GM19438 (cell line): ENCODE results near the gene HOGA1.
"Not testable (repeated sequence)": the region's sequence is repeated elsewhere in the genome, so short reads cannot be mapped to it uniquely, and the experiment has no call there.

Experiments used
- ATAC-seq: cut with Tn5 transposase; IDR thresholded peaks from one replicate; pipeline ENCODE4 v1.9.1; 2021; ENCODE audit warnings: low read depth; ENCODE audit not compliant: unreplicated experiment

HOGA1 gene

GRCh38 chr10:97642471-97643159 lies 58.4 kb downstream of the HOGA1 start:
- not testable (repeated sequence) for ATAC-seq

DNA sequence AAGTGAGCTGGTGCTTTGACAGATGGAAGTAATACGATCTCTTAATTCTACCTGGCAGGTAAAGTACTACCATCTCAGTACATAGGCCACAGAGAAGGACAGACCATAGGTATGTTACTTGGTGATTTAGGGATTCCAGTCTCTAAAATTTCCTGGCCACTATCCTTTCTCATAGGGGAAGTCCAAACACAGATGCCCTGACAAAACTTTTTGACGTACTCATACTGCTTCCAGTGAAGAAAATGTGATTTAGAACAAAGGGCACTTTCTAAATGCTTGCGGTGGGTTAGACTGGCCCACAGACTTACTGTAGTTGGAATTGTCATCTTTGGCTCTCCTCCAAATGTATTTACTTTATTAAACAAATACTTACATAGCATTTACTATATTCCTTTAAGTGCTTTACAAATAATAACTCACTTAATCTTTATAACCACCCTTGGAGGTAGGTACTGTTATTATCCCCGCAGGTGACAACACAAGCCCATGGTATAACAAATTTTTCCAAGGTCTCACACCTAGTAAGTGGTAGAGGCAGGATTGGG lies 59.3 kb downstream of the HOGA1 start:
- no peak for ATAC-seq

GRCh38 chr10:97644936-97645335 lies 60.7 kb downstream of the HOGA1 start:
- ATAC-seq, result no peak

GRCh38 chr10:97647556-97647955 lies 63.4 kb downstream of the HOGA1 start:
- ATAC-seq, result no peak

- ATAC-seq, result peak; percentile 79
These were observed 64.6 kb downstream of the HOGA1 start for GRCh38 chr10:97648562-97649404.

- ATAC-seq, result not testable (repeated sequence)
These were observed 65.2 kb downstream of the HOGA1 start for GRCh38 chr10:97649405-97649750.

GRCh38 chr10:97650726-97651125 lies 66.5 kb downstream of the HOGA1 start:
- no peak for ATAC-seq

GRCh38 chr10:97651773-97652172 lies 67.6 kb downstream of the HOGA1 start:
- no peak for ATAC-seq

- no peak for ATAC-seq
These were observed 72.6 kb downstream of the HOGA1 start for GRCh38 chr10:97656777-97657176.

DNA sequence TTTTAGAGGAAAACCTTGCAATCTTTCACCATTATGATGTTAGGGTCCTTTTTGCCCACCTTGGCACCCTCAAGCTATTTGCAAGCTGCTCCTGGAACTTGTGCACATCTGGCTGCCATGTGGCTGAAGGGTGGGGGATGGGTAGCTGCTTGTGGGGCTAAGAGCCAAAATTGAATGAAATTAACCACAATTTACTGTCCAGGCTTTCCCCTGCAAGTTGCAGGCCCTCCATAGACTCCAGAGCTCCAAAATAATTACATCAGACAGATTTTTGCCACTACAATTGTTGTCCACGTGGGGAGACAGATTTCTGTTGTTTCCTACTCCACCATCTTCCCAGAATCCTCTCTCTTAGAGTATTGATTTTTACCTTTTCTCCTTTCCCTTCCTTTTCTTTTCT lies 75.4 kb downstream of the HOGA1 start:
- ATAC-seq, result no peak
